ENCODE measurements around the gene TPSAB1. TPM values are rescaled to one million over a fixed set of nuclear protein-coding genes. Genes with fewer than 3 reads are reported as not detected.

TPSAB1 gene
- total RNA-seq, 1 experiment from 2014 or later = not detected

DNA sequence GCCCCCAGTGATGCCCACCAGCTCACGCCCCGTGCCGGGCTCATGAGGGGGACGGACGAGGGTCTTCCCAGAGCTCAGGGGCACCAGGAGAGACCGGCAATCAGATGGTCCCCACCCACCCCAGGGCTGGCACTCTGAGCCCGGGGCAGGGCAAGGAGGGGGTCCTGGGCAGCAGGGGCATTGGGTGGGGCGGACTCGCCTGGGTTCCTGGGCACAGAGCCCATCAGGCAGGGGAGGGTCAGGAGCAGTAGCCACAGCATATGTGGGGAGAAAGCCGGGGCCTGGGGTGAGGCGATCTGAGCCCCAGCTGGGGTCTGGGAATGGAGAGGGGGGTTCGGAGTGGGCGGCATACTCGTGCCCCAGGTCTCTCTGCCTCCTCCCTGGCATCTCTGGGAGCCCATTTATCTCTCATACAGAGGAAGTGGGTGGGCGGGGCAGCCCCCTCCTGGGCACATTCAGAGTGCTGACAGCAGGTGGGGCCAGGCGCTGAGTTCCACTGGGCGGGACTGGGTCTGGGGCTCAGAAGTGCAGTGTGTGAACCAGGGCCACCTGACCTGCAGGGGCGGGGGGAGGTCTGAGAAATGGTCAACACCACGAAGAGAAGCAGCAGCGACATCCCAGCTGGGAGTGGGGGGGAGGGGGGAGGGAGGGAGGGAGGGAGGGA lies 48.4 kb downstream of the TPSAB1 start:
- intact Hi-C loops (cut with micrococcal nuclease; ENCODE audit: unreplicated experiment) = no loop called here
- CTCF ChIA-PET = no interaction called here

DNA sequence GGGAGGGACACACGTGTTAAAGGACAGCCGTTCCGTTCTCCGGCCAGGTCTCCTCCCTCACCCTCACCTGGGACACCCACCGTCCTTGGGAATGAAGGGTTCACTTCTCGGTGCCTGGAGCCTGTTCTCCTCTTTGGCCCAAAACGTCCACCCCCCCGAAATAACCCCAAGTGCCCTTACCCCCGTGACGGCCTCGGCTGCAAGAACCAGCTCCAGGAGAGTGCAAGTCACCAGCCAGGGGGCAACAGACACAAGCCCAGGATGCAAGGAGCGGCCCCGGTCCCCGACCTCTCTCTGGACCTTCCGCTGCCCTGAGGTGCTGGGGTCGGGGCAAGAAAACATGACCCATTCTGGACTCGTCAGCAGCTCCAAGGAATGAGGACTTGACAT lies 49.0 kb downstream of the TPSAB1 start:
- Histone ChIP-seq H3F3A (ENCODE audit: insufficient read depth, low read depth) (no peaks in the 10 kb centered on the region), H3K36me3 (ENCODE audit: low read depth) (no peaks in the 10 kb centered on the region), H4K20me1 (ENCODE audit: insufficient read depth) (no peaks in the 10 kb centered on the region), H3K4me1 (replicated peaks; ENCODE audit: insufficient read depth) (peaks cover 11% of the 10 kb centered on the region), H3K4me3 (no peak overlapping the region), H3K4me2 (no peak overlapping the region), H3K9me3 (ENCODE audit: insufficient read depth, low read depth) (no peaks in the 10 kb centered on the region), H3K27ac (no peak overlapping the region), H2AFZ (no peak overlapping the region), H3K79me2 (ENCODE audit: low read depth) (no peaks in the 10 kb centered on the region), H3K27me3 (ENCODE audit: insufficient read depth, low read depth) (peaks cover 37% of the 10 kb centered on the region; the same call in 1 of the 2 replicates), H3K9me2 (ENCODE audit: insufficient read depth) (no peaks in the 10 kb centered on the region)
- no peak for DNase-seq
- CTCF ChIA-PET = no interaction called here
- TF ChIP-seq, protein P1, sequence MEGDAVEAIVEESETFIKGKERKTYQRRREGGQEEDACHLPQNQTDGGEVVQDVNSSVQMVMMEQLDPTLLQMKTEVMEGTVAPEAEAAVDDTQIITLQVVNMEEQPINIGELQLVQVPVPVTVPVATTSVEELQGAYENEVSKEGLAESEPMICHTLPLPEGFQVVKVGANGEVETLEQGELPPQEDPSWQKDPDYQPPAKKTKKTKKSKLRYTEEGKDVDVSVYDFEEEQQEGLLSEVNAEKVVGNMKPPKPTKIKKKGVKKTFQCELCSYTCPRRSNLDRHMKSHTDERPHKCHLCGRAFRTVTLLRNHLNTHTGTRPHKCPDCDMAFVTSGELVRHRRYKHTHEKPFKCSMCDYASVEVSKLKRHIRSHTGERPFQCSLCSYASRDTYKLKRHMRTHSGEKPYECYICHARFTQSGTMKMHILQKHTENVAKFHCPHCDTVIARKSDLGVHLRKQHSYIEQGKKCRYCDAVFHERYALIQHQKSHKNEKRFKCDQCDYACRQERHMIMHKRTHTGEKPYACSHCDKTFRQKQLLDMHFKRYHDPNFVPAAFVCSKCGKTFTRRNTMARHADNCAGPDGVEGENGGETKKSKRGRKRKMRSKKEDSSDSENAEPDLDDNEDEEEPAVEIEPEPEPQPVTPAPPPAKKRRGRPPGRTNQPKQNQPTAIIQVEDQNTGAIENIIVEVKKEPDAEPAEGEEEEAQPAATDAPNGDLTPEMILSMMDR (conservative IDR thresholded peaks at IDR 0.05) = no peak
- no peak for TF ChIP-seq EZH2 (IDR thresholded peaks at IDR 0.05; ENCODE audit: low read depth)
- POLR2A ChIA-PET (ENCODE audit: unreplicated experiment) = no interaction called here
- intact Hi-C loops (cut with micrococcal nuclease; ENCODE audit: unreplicated experiment) = no loop called here
- BruUV-seq (replicated peaks) = no TSS peak

More for the DNA sequence above, 48.4 kb downstream of the TPSAB1 start:
- Histone ChIP-seq H3K4me2 (no peak overlapping the region), H3K9me3 (ENCODE audit: insufficient read depth, low read depth) (no peaks in the 10 kb centered on the region), H3K9me2 (ENCODE audit: insufficient read depth) (no peaks in the 10 kb centered on the region), H3K4me3 (no peak overlapping the region), H4K20me1 (ENCODE audit: insufficient read depth) (no peaks in the 10 kb centered on the region), H3K36me3 (ENCODE audit: low read depth) (no peaks in the 10 kb centered on the region), H3F3A (ENCODE audit: insufficient read depth, low read depth) (no peaks in the 10 kb centered on the region), H3K4me1 (replicated peaks; ENCODE audit: insufficient read depth) (peaks cover 5% of the 10 kb centered on the region), H3K27ac (no peak overlapping the region), H2AFZ (no peak overlapping the region), H3K27me3 (ENCODE audit: insufficient read depth, low read depth) (peaks cover 37% of the 10 kb centered on the region; the same call in 1 of the 2 replicates), H3K79me2 (ENCODE audit: low read depth) (no peaks in the 10 kb centered on the region)
- TF ChIP-seq, protein P1 (conservative IDR thresholded peaks at IDR 0.05) = no peak
- TF ChIP-seq EZH2 (IDR thresholded peaks at IDR 0.05; ENCODE audit: low read depth) = no peak
- no TSS peak for BruUV-seq (replicated peaks)
- no peak for DNase-seq
- POLR2A ChIA-PET (ENCODE audit: unreplicated experiment) = no interaction called here

DNA sequence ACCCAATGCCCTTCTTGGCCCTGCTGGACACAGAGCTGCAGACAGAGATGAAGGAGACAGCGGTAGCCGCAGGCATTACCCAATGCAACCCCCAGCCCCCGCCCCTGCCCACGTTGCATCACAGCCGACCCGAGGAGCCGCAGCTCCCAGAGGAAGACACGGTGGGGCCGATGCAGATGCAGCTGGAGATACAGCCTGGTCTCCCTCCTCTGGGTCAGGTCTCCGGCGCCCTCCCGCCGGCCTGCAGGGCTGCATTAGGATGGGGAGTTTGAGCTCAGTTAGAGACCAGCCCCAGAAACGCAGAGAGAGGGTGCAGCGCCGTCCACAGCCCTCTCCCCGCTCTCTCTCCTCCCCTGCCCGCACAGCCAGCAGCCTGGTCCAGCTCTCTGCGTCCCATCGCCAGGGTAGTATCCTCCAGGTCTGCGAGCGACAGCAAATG lies 49.6 kb downstream of the TPSAB1 start:
- Histone ChIP-seq H3K36me3 (ENCODE audit: low read depth) (no peaks in the 10 kb centered on the region), H3K27me3 (ENCODE audit: insufficient read depth, low read depth) (peaks cover 37% of the 10 kb centered on the region; the same call in 1 of the 2 replicates), H2AFZ (no peak overlapping the region), H3K9me3 (ENCODE audit: insufficient read depth, low read depth) (no peaks in the 10 kb centered on the region), H3K4me3 (no peak overlapping the region), H4K20me1 (ENCODE audit: insufficient read depth) (no peaks in the 10 kb centered on the region), H3K27ac (no peak overlapping the region), H3K9me2 (ENCODE audit: insufficient read depth) (no peaks in the 10 kb centered on the region), H3K4me1 (replicated peaks; ENCODE audit: insufficient read depth) (peaks cover 11% of the 10 kb centered on the region), H3F3A (ENCODE audit: insufficient read depth, low read depth) (peaks cover under 1% of the 10 kb centered on the region; the same call in 1 of the 2 replicates), H3K79me2 (ENCODE audit: low read depth) (no peaks in the 10 kb centered on the region), H3K4me2 (no peak overlapping the region)
- intact Hi-C loops (cut with micrococcal nuclease; ENCODE audit: unreplicated experiment) = no loop called here
- no peak for DNase-seq
- TF ChIP-seq, protein P1 (conservative IDR thresholded peaks at IDR 0.05) = no peak
- TF ChIP-seq EZH2 (IDR thresholded peaks at IDR 0.05; ENCODE audit: low read depth) = no peak
- BruUV-seq (replicated peaks) = no TSS peak
- POLR2A ChIA-PET (ENCODE audit: unreplicated experiment) = no interaction called here
- CTCF ChIA-PET = no interaction called here

Measured in PC-9 (cell line).